VCaP (cell line): ENCODE data around the gene FLYWCH2.
A peak's percentile ranks its signal among the peaks of the same experiment; 100 is the strongest.

Experiments
- H3K27ac ChIP-seq: fragments of 450-650 bp; 2 replicates; pipeline ENCODE4 v1.5.1; 2017
- TF ChIP-seq, protein P1 (sequence below): fragments of 450-650 bp; conservative IDR thresholded peaks from 2 replicates; pipeline ENCODE4 v1.5.1; 2017; ENCODE audit warnings: mild to moderate bottlenecking, moderate library complexity

FLYWCH2 gene

DNA sequence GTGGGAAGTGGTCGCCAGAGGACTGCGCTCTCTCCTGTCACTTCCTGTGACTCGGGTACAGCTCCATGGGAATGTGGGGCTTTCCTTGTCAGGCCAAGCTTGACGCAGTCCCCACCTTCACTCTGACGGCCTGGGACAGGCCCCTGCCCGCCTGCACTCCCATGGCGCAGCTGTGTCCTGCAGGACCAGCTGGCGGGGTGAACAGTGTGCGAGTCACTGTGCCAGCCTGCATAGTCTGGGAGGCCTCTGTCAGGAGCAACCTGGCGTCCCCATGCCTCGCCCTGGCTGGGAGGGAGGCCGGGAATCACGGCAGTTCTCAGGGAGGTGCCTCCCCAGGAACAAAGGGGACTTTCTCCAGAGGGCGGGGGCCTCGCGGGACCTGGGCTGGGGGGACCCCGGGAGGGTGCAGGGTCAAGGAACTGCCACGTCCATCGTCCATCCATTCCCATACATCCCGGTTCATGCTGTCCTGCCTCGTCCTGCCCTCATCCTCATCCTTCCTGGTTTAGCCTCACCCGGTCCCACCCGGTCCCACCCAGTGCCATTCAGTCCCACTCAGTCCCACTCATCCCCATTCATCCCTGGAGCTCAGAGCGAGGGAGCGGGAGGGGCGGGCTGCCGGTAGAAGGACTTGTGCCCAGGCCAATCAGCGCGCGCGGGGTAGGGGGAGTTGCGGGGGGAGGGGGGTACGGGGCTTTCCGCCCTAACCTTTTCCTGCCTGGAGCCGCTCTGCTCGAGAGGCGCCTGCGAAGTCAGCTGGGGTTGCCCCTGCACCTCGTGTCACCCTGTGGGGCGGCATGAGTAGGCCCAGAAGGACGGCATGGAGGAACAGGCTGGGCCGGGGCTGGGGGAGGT is 42.1 kb downstream of the FLYWCH2 start:
- no peak overlapping the region for H3K27ac ChIP-seq
- TF ChIP-seq, protein P1, sequence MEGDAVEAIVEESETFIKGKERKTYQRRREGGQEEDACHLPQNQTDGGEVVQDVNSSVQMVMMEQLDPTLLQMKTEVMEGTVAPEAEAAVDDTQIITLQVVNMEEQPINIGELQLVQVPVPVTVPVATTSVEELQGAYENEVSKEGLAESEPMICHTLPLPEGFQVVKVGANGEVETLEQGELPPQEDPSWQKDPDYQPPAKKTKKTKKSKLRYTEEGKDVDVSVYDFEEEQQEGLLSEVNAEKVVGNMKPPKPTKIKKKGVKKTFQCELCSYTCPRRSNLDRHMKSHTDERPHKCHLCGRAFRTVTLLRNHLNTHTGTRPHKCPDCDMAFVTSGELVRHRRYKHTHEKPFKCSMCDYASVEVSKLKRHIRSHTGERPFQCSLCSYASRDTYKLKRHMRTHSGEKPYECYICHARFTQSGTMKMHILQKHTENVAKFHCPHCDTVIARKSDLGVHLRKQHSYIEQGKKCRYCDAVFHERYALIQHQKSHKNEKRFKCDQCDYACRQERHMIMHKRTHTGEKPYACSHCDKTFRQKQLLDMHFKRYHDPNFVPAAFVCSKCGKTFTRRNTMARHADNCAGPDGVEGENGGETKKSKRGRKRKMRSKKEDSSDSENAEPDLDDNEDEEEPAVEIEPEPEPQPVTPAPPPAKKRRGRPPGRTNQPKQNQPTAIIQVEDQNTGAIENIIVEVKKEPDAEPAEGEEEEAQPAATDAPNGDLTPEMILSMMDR: no peak

GRCh38 chr16:2925951-2926649 is 43.1 kb downstream of the FLYWCH2 start:
- TF ChIP-seq, protein P1: no peak
- no peak overlapping the region for H3K27ac ChIP-seq

DNA sequence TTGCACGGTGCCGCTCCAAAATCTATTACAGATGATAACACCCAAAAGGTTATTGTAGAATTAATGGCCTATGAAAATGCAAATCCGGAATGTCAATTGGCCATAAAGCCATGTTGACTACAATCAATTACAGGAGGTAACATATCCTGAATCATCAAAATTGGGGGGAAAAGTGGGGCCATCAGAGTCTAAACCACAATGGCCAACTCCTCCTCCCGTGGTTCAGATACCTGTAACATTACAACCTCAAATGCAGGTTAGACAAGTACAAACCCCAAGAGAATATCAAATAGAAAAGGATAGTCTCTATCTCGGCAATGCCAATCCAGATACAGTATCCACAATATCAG is 43.6 kb downstream of the FLYWCH2 start:
- TF ChIP-seq, protein P1: no peak
- H3K27ac ChIP-seq: no peak overlapping the region

- peak overlapping the region; percentile 62; the same call in 1 of the 2 replicates for H3K27ac ChIP-seq
- TF ChIP-seq, protein P1: peak; percentile 86
Observed at GRCh38 chr16:2927010-2927646, 44.1 kb downstream of the FLYWCH2 start.

DNA sequence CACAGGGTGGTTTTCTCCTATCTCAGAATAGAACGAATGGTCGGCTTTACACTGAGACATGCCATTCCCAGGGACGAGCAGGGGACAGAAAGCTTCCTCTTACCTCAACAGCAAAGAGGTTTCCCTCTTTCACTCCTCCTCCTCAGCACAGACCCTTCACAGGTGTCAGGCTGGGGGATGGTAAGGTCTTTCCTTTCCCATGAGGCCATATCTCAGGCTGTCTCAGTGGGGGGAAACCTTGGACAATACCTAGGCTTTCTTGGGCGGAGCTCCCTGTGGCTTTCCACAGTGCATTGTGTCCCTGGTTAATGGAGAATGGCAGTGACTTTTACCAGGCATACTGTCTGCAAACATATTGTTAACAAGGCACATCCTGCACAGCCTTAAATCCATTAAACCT is 45.1 kb downstream of the FLYWCH2 start:
- H3K27ac ChIP-seq: peak overlapping the region; percentile 62

DNA sequence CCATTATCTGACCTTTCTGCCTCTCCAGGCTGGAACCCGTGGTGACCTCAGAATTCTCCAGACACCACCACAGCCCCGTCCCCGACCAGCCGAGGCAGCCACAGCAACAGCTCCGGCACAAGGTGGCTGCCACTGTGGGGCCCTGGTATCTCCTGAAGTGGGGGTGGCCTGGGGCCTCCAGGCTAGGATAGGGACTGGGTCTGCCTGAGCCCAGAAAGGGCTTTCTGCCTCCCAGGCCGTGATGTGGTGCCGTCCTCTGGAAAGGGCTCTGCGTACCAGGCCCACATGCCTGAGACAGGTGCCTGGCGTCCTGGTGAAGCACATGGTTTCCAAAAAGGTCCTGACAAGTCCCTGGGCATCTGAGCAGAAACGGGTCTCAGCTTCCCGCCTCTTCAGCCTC is 45.8 kb downstream of the FLYWCH2 start:
- TF ChIP-seq, protein P1: no peak
- H3K27ac ChIP-seq: peak overlapping the region; percentile 62

DNA sequence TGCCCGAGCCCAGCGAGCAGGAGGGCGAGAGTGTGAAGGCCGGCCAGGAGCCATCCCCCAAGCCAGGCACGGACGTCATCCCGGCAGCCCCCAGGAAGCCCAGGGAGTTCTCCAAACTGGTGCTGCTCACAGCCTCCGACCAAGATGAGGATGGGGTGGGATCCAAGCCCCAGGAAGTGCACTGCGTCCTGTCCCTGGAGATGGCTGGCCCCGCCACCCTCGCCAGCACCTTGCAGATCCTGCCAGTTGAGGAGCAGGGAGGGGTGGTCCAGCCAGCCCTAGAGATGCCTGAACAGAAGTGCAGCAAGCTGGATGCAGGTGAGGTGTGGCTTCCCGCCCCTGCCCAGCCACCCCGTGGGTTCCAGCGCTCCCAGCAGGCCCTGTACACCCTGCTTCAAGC is 46.7 kb downstream of the FLYWCH2 start:
- H3K27ac ChIP-seq: no peak overlapping the region
- TF ChIP-seq, protein P1: no peak
